RWPE2 (cell line): ENCODE data around the gene ITSN2.

Experiments
- ATAC-seq: fragments of 200-7000 bp; cut with Tn5 transposase; 3 replicates; pipeline ENCODE4 v1.9.1; 2021; ENCODE audit warnings: low read depth
- DNase-seq: peaks from one replicate; pipeline ENCODE4 v3.0.0-alpha.2; 2020; ENCODE audit warnings: low spot score
- H3K27ac ChIP-seq: fragments of 450-650 bp; 2 replicates; pipeline ENCODE4 v1.5.1; 2017; ENCODE audit warnings: mild to moderate bottlenecking; ENCODE audit not compliant: poor library complexity, severe bottlenecking
- H3K27me3 ChIP-seq: fragments of 250-450 bp; sonication (Bioruptor Pico); 2 replicates; pipeline ENCODE4 v1.5.1; 2021; ENCODE audit warnings: mild to moderate bottlenecking, moderate library complexity; ENCODE audit not compliant: insufficient read depth, poor library complexity, severe bottlenecking
- H3K36me3 ChIP-seq: fragments of 250-450 bp; sonication (Bioruptor Pico); 2 replicates; pipeline ENCODE4 v1.5.1; 2020; ENCODE audit warnings: low read depth, mild to moderate bottlenecking, moderate library complexity
- H3K4me1 ChIP-seq: fragments of 250-450 bp; sonication (Bioruptor Pico); 2 replicates; pipeline ENCODE4 v1.5.1; 2021; ENCODE audit warnings: mild to moderate bottlenecking, moderate library complexity; ENCODE audit not compliant: insufficient read depth, poor library complexity, severe bottlenecking
- H3K4me3 ChIP-seq: fragments of 250-450 bp; sonication (Bioruptor Pico); 2 replicates; pipeline ENCODE4 v1.5.1; 2021; ENCODE audit warnings: mild to moderate bottlenecking, moderate library complexity; ENCODE audit not compliant: severe bottlenecking
- H3K9me3 ChIP-seq: fragments of 250-450 bp; sonication (Bioruptor Pico); 2 replicates; pipeline ENCODE4 v1.5.1; 2021; ENCODE audit warnings: mild to moderate bottlenecking, moderate library complexity; ENCODE audit not compliant: severe bottlenecking
- CTCF ChIP-seq: fragments of 450-650 bp; IDR thresholded peaks from one replicate; pipeline ENCODE4 v1.5.1; 2017; ENCODE audit warnings: mild to moderate bottlenecking, moderate library complexity; ENCODE audit not compliant: poor library complexity, severe bottlenecking

ITSN2 gene

GRCh38 chr2:24354957-24355356, 5.4 kb downstream of the ITSN2 start:
- no peak for DNase-seq
- no peak for ATAC-seq
- Histone ChIP-seq H3K27ac (no peak overlapping the region), H3K27me3 (no peaks in the 10 kb centered on the region), H3K36me3 (no peaks in the 10 kb centered on the region), H3K4me1 (peaks cover 8% of the 10 kb centered on the region), H3K9me3 (no peaks in the 10 kb centered on the region), H3K4me3 (no peak overlapping the region)
- TF ChIP-seq CTCF, result no peak

GRCh38 chr2:24354395-24354794, 5.9 kb downstream of the ITSN2 start:
- H3K4me3 ChIP-seq, result no peak overlapping the region
- no peak for ATAC-seq
- no peaks in the 10 kb centered on the region for H3K9me3 ChIP-seq

GRCh38 chr2:24353973-24354372, 6.4 kb downstream of the ITSN2 start:
- no peak overlapping the region for H3K4me3 ChIP-seq
- H3K4me1 ChIP-seq, result peaks cover 8% of the 10 kb centered on the region
- H3K9me3 ChIP-seq, result no peaks in the 10 kb centered on the region
- no peak for ATAC-seq
- H3K27me3 ChIP-seq, result no peaks in the 10 kb centered on the region
- TF ChIP-seq CTCF, result no peak
- H3K27ac ChIP-seq, result no peak overlapping the region
- no peaks in the 10 kb centered on the region for H3K36me3 ChIP-seq
- no peak for DNase-seq

More at GRCh38 chr2:24354395-24354794, 5.9 kb downstream of the ITSN2 start:
- Histone ChIP-seq H3K36me3 (no peaks in the 10 kb centered on the region), H3K4me1 (peaks cover 8% of the 10 kb centered on the region), H3K27ac (no peak overlapping the region), H3K27me3 (no peaks in the 10 kb centered on the region)
- DNase-seq, result no peak
- TF ChIP-seq CTCF, result no peak

- ATAC-seq (no peak), DNase-seq (no peak)
- Histone ChIP-seq H3K36me3 (no peaks in the 10 kb centered on the region), H3K27me3 (no peaks in the 10 kb centered on the region), H3K4me3 (no peak overlapping the region), H3K4me1 (peaks cover 8% of the 10 kb centered on the region), H3K27ac (no peak overlapping the region), H3K9me3 (no peaks in the 10 kb centered on the region)
- TF ChIP-seq CTCF, result no peak
These were observed 7.0 kb downstream of the ITSN2 start for GRCh38 chr2:24353364-24353763.

- no peak for TF ChIP-seq CTCF
- no peaks in the 10 kb centered on the region for H3K27me3 ChIP-seq
- H3K4me3 ChIP-seq, result no peak overlapping the region
- no peak overlapping the region for H3K27ac ChIP-seq
- H3K36me3 ChIP-seq, result no peaks in the 10 kb centered on the region
- H3K9me3 ChIP-seq, result no peaks in the 10 kb centered on the region
- no peak for ATAC-seq
- peaks cover 8% of the 10 kb centered on the region for H3K4me1 ChIP-seq
- DNase-seq, result no peak
These were observed 7.7 kb downstream of the ITSN2 start for GRCh38 chr2:24352664-24353063.
